Ishikawa (cell line): Measurements from ENCODE around the gene CLEC17A.

Experiments
- CREB1 ChIP-seq: IDR thresholded peaks from 2 replicates; pipeline ENCODE4 v1.6.1; 2012; ENCODE audit warnings: low read depth
- EGR1 ChIP-seq: IDR thresholded peaks from 2 replicates; pipeline ENCODE4 v1.6.1; 2012
- EP300 ChIP-seq: IDR thresholded peaks from 2 replicates; pipeline ENCODE4 v1.6.1; 2012; ENCODE audit warnings: borderline replicate concordance
- FOXM1 ChIP-seq: IDR thresholded peaks from 2 replicates; pipeline ENCODE4 v1.6.1; 2012; ENCODE audit warnings: low read depth, borderline replicate concordance
- NFIC ChIP-seq: IDR thresholded peaks from 2 replicates; pipeline ENCODE4 v1.6.1; 2012
- RAD21 ChIP-seq: IDR thresholded peaks from 2 replicates; pipeline ENCODE4 v1.6.1; 2012; ENCODE audit warnings: low read depth
- TAF1 ChIP-seq: IDR thresholded peaks from 2 replicates; pipeline ENCODE4 v1.6.1; 2012; ENCODE audit warnings: low read depth, mild to moderate bottlenecking
- TCF12 ChIP-seq: IDR thresholded peaks from 2 replicates; pipeline ENCODE4 v1.6.1; 2012; ENCODE audit warnings: low read depth
- TEAD4 ChIP-seq: IDR thresholded peaks from 2 replicates; pipeline ENCODE4 v1.6.1; 2012
- YY1 ChIP-seq: IDR thresholded peaks from 2 replicates; pipeline ENCODE4 v1.6.1; 2012; ENCODE audit warnings: low read depth
- TF ChIP-seq, protein P1 (sequence below): IDR thresholded peaks from 2 replicates; pipeline ENCODE4 v1.6.1; 2012
- TF ChIP-seq, protein P2 (sequence below): IDR thresholded peaks from 2 replicates; pipeline ENCODE4 v1.6.1; 2012
- TF ChIP-seq, protein P3 (sequence below): IDR thresholded peaks from 2 replicates; pipeline ENCODE4 v1.6.1; 2012; ENCODE audit warnings: low read depth, mild to moderate bottlenecking

GRCh38 chr19:14570864-14571527 lies 11.9 kb upstream of the CLEC17A start:
- TF ChIP-seq TCF12 (no peak), YY1 (no peak), TAF1 (no peak), EGR1 (no peak), EP300 (no peak), FOXM1 (no peak), RAD21 (no peak), CREB1 (no peak), TEAD4 (no peak), NFIC (no peak)
- TF ChIP-seq, protein P1, sequence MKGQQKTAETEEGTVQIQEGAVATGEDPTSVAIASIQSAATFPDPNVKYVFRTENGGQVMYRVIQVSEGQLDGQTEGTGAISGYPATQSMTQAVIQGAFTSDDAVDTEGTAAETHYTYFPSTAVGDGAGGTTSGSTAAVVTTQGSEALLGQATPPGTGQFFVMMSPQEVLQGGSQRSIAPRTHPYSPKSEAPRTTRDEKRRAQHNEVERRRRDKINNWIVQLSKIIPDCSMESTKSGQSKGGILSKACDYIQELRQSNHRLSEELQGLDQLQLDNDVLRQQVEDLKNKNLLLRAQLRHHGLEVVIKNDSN, result no peak
- TF ChIP-seq, protein P2, sequence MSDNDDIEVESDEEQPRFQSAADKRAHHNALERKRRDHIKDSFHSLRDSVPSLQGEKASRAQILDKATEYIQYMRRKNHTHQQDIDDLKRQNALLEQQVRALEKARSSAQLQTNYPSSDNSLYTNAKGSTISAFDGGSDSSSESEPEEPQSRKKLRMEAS, result no peak
- TF ChIP-seq, protein P3, sequence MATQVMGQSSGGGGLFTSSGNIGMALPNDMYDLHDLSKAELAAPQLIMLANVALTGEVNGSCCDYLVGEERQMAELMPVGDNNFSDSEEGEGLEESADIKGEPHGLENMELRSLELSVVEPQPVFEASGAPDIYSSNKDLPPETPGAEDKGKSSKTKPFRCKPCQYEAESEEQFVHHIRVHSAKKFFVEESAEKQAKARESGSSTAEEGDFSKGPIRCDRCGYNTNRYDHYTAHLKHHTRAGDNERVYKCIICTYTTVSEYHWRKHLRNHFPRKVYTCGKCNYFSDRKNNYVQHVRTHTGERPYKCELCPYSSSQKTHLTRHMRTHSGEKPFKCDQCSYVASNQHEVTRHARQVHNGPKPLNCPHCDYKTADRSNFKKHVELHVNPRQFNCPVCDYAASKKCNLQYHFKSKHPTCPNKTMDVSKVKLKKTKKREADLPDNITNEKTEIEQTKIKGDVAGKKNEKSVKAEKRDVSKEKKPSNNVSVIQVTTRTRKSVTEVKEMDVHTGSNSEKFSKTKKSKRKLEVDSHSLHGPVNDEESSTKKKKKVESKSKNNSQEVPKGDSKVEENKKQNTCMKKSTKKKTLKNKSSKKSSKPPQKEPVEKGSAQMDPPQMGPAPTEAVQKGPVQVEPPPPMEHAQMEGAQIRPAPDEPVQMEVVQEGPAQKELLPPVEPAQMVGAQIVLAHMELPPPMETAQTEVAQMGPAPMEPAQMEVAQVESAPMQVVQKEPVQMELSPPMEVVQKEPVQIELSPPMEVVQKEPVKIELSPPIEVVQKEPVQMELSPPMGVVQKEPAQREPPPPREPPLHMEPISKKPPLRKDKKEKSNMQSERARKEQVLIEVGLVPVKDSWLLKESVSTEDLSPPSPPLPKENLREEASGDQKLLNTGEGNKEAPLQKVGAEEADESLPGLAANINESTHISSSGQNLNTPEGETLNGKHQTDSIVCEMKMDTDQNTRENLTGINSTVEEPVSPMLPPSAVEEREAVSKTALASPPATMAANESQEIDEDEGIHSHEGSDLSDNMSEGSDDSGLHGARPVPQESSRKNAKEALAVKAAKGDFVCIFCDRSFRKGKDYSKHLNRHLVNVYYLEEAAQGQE, result no peak
